K562 (cell line): ENCODE results near the gene CLIC1. TPM values are rescaled to one million over a fixed set of nuclear protein-coding genes. Genes with fewer than 3 reads are reported as not detected.

Experiments used
- CBX1 ChIP-seq: sonication (generic); IDR thresholded peaks from 2 replicates; pipeline ENCODE4 v1.6.1; 2016; ENCODE audit warnings: antibody characterized with exemption, low read depth, mild to moderate bottlenecking
- CLOCK ChIP-seq: fragments of 250-450 bp; sonication (Bioruptor Pico); IDR thresholded peaks from 2 replicates; pipeline ENCODE4 v1.4.0; 2020; ENCODE audit warnings: mild to moderate bottlenecking, moderate library complexity, borderline replicate concordance
- CTCFL ChIP-seq: IDR thresholded peaks from 2 replicates; pipeline ENCODE4 v1.6.1; 2011; ENCODE audit warnings: borderline replicate concordance, low read depth, mild to moderate bottlenecking, moderate library complexity, low read length; ENCODE audit not compliant: insufficient read depth, poor library complexity, severe bottlenecking
- ETV1 ChIP-seq: fragments of 450-650 bp; conservative IDR thresholded peaks from 2 replicates; pipeline ENCODE4 v1.6.1; 2016; ENCODE audit warnings: missing genetic modification characterization, control low read depth, low read depth, missing compliant biosample characterization
- JUNB ChIP-seq: fragments of 450-650 bp; formaldehyde crosslinking; conservative IDR thresholded peaks from 2 replicates; pipeline ENCODE4 v1.4.0; 2020; ENCODE audit warnings: mild to moderate bottlenecking
- KLF10 ChIP-seq: fragments of 250-450 bp; sonication (Bioruptor Pico); IDR thresholded peaks from 2 replicates; pipeline ENCODE4 v1.6.1; 2021; ENCODE audit warnings: matching md5 sums
- MAX ChIP-seq: sonication (generic); formaldehyde crosslinking; IDR thresholded peaks from 2 replicates; pipeline ENCODE4 v1.9.0; 2022; ENCODE audit warnings: mild to moderate bottlenecking, missing genetic modification reagents
- MXI1 ChIP-seq: IDR thresholded peaks from 2 replicates; pipeline ENCODE4 v1.6.1; 2011; ENCODE audit warnings: low read depth, mild to moderate bottlenecking, improper control_type of control experiment, low read length
- NR3C1 ChIP-seq: sonication (generic); formaldehyde crosslinking; IDR thresholded peaks from 2 replicates; pipeline ENCODE4 v1.8.1; 2022; ENCODE audit warnings: missing genetic modification reagents
- POLR2A ChIP-seq: fragments of 450-650 bp; conservative IDR thresholded peaks from 2 replicates; pipeline ENCODE4 v1.6.1; 2016
- RBM39 ChIP-seq: fragments of 200-400 bp; formaldehyde crosslinking; optimal IDR thresholded peaks from 2 replicates; pipeline ENCODE3; 2018; ENCODE audit warnings: low read depth, low read length
- RHOXF2B ChIP-seq: fragments of 250-450 bp; sonication (Bioruptor Pico); conservative IDR thresholded peaks from 2 replicates; pipeline ENCODE4 v1.5.1; 2021
- SRSF7 ChIP-seq: fragments of 200-400 bp; formaldehyde crosslinking; optimal IDR thresholded peaks from 2 replicates; pipeline ENCODE3; 2017; ENCODE audit warnings: mild to moderate bottlenecking, low read depth, low read length
- ZBTB11 ChIP-seq, 3 experiments: fragments of 200-800 bp in 1 of 3; fragments of 250-450 bp in 1 of 3; fragments of 450-650 bp in 1 of 3; sonication (Bioruptor Pico) in 1 of 3; sonication (Bioruptor generic) in 1 of 3; formaldehyde crosslinking in 1 of 3; IDR thresholded peaks; 2 replicates each; pipeline versions ENCODE4 v1.6.1 to v1.8.0; 2016 to 2022; ENCODE audit warnings: mild to moderate bottlenecking in 2 of 3, missing genetic modification characterization in 2 of 3, missing compliant biosample characterization in 1 of 3, moderate library complexity in 1 of 3
- ZNF384 ChIP-seq: IDR thresholded peaks from 2 replicates; pipeline ENCODE4 v1.6.1; 2012; ENCODE audit warnings: low read depth, low read length, improper control_type of control experiment
- ZNF512 ChIP-seq: IDR thresholded peaks from 2 replicates; pipeline ENCODE4 v1.6.1; 2016; ENCODE audit warnings: missing genetic modification characterization, missing compliant biosample characterization
- ZNF561 ChIP-seq: fragments of 450-650 bp; formaldehyde crosslinking; conservative IDR thresholded peaks from 2 replicates; pipeline ENCODE4 v1.4.0; 2020; ENCODE audit warnings: mild to moderate bottlenecking, moderate library complexity
- ZNF76 ChIP-seq: fragments of 250-450 bp; sonication (Bioruptor Pico); IDR thresholded peaks from 2 replicates; pipeline ENCODE4 v1.4.0; 2020; ENCODE audit warnings: mild to moderate bottlenecking, moderate library complexity, borderline replicate concordance
- polyA plus RNA-seq, 8 experiments: library from polyadenylated mRNA; depleted of rRNA in 4 of 8; stranded (reverse) in 5 of 8; unstranded in 3 of 8; fragments of >200 nt; fragmentation: Nextera tagmentation in 2 of 8; fragmentation: Illumina TruSeq in 1 of 8; extraction: Ambion mirVana in 2 of 8; extraction: Trizol in 1 of 8; gene quantifications; 2 replicates each; pipeline versions ENCODE4 v1.2.1 to v1.2.3, GENCODE V29; 2011 to 2014; ENCODE audit warnings: inconsistent platforms in 1 of 8, missing spikeins in 1 of 8
- total RNA-seq, 7 experiments: library from RNA; depleted of rRNA in 6 of 7; stranded (reverse); fragments of >200 nt in 6 of 7; fragmentation: Illumina TruSeq in 2 of 7; extraction: Trizol in 2 of 7; gene quantifications; 2 replicates each; pipeline versions ENCODE4 v1.2.1 to v1.2.3, GENCODE V29; 2011 to 2021; ENCODE audit warnings: low replicate concordance in 1 of 7

CLIC1 gene
- total and polyA plus RNA-seq, 9 of the 15 experiments (the other 6 are each of a cell fraction or from before 2014, with no cell fraction given): 1,267 to 2,419 (median 1,808) TPM

- TF ChIP-seq CLOCK (CRISPR knock-in tag): no peak
- TF ChIP-seq RHOXF2B: peak; percentile 59; the same call in 1 of the 2 replicates
- no peak for TF ChIP-seq ZNF561 (CRISPR knock-in tag)
- no peak for TF ChIP-seq ZNF384
- no peak for TF ChIP-seq CBX1
- no peak for TF ChIP-seq NR3C1 (CRISPR knock-in tag)
- TF ChIP-seq RBM39: peak; percentile 20
- TF ChIP-seq ZNF76 (CRISPR knock-in tag): 0 out of 2 replicates have a peak, but pooled peaks have one; percentile 33
- TF ChIP-seq JUNB: no peak
- TF ChIP-seq ETV1 (tag): peak; percentile 100
- no peak for TF ChIP-seq ZNF512 (tag)
- peak in 1 of 3 experiments; percentile 14; a peak in 1 of 6 replicates for TF ChIP-seq ZBTB11 (CRISPR knock-in tag; IDR thresholded peaks at IDR 0.05)
- no peak for TF ChIP-seq SRSF7
- TF ChIP-seq POLR2A: peak; percentile 88
- TF ChIP-seq MAX (CRISPR knock-in tag): peak; percentile 59
- TF ChIP-seq MXI1: peak; percentile 71
- TF ChIP-seq KLF10 (CRISPR knock-in tag): no peak
- TF ChIP-seq CTCFL: no peak
Observed at GRCh38 chr6:31734821-31735406, 1.4 kb downstream of the CLIC1 start (continued).
